Mucosa of rectum (tissue), 2 donors: Measurements from ENCODE around the gene MRPL34.

Experiments
- H3K27ac ChIP-seq, 2 donors: one replicate each; pipeline ENCODE4 v1.7.0; 2013; ENCODE audit warnings: inconsistent platforms in 2 of 2, low read depth in 2 of 2, low read length in 2 of 2
- H3K27me3 ChIP-seq, 2 donors: one replicate each; pipeline ENCODE4 v1.7.0; 2013; ENCODE audit warnings: low read length in 2 of 2; ENCODE audit not compliant: control insufficient read depth in 2 of 2, insufficient read depth in 2 of 2
- H3K36me3 ChIP-seq, 2 donors: one replicate each; pipeline ENCODE4 v1.7.0; 2013; ENCODE audit warnings: low read length in 2 of 2; ENCODE audit not compliant: control insufficient read depth in 2 of 2, insufficient read depth in 2 of 2
- H3K4me1 ChIP-seq, 2 donors: one replicate each; pipeline ENCODE4 v1.7.0; 2013; ENCODE audit warnings: low read length in 2 of 2, mild to moderate bottlenecking in 1 of 2; ENCODE audit not compliant: control insufficient read depth in 2 of 2, insufficient read depth in 2 of 2
- H3K4me3 ChIP-seq, 2 donors: one replicate each; pipeline ENCODE4 v1.7.0; 2013; ENCODE audit warnings: low read length in 2 of 2
- H3K9ac ChIP-seq, 2 donors: one replicate each; pipeline ENCODE4 v1.7.0; 2013; ENCODE audit warnings: low read length in 2 of 2, low read depth in 1 of 2, mild to moderate bottlenecking in 1 of 2
- H3K9me3 ChIP-seq, 2 donors: one replicate each; pipeline ENCODE4 v1.7.0; 2013; ENCODE audit warnings: low read length in 2 of 2; ENCODE audit not compliant: control insufficient read depth in 2 of 2
- donor health status: healthy.
- donor health status: Normal muscosa, but diverticular disease.

MRPL34 gene

DNA sequence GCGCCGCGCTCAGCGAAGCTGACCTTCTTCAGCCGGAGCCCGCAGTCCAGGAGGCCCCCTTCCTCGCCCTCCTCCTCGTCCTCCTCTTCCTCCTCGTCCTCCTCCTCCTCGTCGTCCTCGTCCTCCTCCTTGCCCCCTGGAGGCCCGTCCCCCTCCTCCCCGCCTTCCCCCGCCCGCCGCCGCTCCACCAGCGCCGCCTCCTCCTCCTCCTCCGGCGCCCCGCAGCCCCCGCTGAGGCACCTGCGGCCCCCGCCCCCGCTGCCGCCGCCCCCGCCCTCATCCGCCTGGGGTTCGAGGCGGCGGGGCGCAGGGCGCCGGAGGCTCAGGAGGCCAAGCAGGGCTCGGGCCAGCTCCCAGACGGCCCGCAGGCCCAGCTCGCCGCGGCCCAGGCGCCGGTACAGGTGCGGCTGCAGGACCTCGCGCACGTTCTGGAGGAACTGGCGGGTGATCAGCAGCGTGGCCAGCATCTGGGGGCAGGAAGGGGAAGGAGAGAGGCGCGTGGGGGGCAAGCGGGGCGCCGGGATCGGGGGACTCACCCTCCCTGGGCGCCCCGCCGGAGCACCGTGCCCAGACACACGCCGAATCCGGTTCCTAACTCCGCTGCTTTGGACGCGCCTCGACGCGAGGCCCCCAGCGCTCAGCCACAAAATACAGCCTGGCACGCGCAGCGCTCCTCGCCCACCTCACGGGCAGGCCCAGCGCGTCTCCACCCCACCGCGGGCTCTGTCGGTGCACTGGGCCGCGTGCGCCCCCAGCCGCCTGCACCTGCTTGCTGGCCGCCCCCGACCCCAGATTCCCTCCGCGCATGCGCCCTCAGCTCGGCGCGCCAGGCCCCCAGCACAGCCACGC, 23.1 kb downstream of the MRPL34 start:
- Histone ChIP-seq H3K9ac (peak overlapping the region; percentile 41 to 72), H3K9me3 (no peaks in the 10 kb centered on the region), H3K36me3 (no peaks in the 10 kb centered on the region), H3K4me1 (peaks cover 11 to 13% of the 10 kb centered on the region in 2 donors), H3K27me3 (peaks cover 2 to 15% of the 10 kb centered on the region in 2 donors), H3K27ac (peak overlapping the region; percentile 52 to 62), H3K4me3 (peak overlapping the region; percentile 37 to 59)

DNA sequence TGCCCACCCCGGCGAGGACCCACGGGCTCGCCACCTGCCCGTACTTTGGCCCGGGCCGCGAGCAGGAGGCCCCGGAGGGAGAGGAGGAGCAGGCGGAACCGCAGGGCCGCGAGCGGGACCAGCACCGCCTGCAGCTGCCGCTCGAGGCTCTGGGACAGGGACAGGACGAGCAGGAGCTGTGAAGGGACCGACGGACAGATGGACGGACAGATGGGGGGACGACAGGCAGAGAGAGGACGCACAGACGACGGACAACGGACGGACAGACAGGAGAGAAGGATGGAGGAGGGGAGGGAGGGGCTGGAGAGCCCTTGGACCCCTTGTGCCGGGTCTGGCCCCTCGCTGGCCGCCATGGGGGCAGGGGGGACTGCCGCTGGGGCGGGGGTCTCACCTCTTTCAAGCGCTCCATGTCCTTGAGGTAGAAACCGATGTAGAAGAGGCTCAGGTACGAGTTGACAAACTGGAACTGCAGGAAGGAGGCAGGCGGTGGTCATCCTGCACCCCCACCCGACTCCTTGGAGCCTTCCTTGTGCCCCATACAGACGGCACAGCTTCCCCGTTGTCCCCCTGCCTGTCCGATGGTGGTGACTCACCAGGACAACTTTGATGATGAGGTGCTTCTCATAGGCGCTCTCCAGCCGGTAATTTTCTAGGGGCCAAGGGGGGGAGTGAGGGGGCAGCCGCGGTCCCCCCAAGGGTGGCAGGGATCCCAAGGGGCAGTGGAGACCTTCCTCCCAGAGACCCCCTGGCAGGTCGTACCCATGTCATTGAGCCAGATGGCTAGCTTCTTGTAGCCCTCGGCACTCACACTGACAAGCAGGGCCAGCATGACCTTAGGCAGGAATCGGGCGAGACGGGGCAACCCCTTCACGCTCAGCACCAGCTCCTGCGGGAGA, 23.9 kb downstream of the MRPL34 start:
- H3K4me3 ChIP-seq, result no peak overlapping the region
- peaks cover 15 to 17% of the 10 kb centered on the region in 2 donors for H3K4me1 ChIP-seq
- no peaks in the 10 kb centered on the region for H3K36me3 ChIP-seq
- H3K9me3 ChIP-seq, result no peaks in the 10 kb centered on the region
- H3K27ac ChIP-seq, result no peak overlapping the region
- H3K27me3 ChIP-seq, result peaks cover 2 to 15% of the 10 kb centered on the region in 2 donors
- H3K9ac ChIP-seq, result peak overlapping the region in 1 of 2 donors; percentile 33

DNA sequence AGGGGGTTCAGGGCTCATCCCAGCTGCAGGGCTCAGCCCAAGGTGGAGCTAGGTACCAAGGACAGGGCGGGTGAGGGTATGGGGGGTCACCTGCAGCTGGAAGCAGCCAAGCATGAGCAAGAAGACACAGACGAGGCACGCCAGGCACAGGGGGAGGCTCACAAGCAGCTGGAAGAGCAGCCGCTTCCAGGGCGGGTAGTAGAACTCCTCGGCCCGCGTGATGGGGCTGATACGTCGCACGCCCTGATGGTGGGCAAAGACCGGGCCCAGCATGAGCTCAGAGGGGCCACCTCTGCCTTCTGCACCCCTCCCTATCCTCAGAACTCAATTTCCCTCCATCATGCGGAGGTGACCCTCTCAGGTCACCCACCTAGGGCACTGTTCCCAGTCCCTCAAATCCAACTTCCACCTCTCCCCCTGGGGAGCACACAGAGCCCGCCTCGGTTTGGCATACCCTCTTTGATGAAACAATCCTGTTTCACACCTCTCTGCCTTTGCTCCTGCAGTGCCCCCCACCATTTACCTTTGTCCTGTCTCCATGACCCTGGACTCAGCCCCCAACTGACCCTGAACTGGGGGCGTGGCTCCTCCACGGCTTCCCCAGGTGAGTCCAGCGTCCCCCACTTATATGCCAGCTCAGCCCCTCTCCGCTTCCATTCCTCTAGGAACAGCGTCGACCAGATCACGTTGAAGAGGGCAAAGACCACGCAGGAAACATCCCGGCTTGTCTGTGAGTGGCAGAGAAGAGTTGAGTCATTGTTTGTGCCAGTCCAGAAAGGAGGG, 24.8 kb downstream of the MRPL34 start:
- Histone ChIP-seq H3K27ac (no peak overlapping the region), H3K9ac (no peak overlapping the region), H3K27me3 (peaks cover 2 to 15% of the 10 kb centered on the region in 2 donors), H3K9me3 (no peaks in the 10 kb centered on the region), H3K4me3 (no peak overlapping the region), H3K4me1 (peaks cover 22 to 23% of the 10 kb centered on the region in 2 donors), H3K36me3 (no peaks in the 10 kb centered on the region)

DNA sequence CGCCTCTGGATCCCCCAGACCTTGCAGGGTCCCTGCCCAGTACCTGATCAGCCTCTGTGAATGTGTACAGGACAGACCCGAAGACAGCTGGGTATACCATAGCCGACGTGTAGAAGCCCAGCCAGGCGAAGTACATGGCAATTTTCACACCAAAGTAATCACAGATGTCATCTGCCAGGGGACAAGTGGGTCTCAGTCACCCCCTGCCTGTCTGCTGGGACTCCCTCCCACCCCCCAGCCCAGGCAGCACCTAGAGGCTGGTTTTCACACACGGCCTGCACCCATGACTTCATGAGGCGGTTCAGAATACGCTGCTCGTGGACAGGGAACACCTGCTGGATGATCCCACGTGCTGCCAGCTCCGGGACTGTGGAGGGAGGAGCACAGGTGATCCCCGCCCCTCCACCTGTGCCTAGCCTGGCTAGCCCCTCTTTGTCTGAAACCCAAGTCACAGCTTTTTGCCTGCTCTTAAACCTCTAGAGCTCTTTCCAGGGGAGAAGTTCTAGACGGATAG, 25.4 kb downstream of the MRPL34 start:
- Histone ChIP-seq H3K9ac (no peak overlapping the region), H3K27ac (no peak overlapping the region), H3K9me3 (no peaks in the 10 kb centered on the region), H3K4me1 (peaks cover 25 to 27% of the 10 kb centered on the region in 2 donors), H3K4me3 (no peak overlapping the region), H3K36me3 (no peaks in the 10 kb centered on the region), H3K27me3 (peaks cover 2 to 15% of the 10 kb centered on the region in 2 donors)

- H3K4me1 ChIP-seq, result peaks cover 29 to 32% of the 10 kb centered on the region in 2 donors
- no peak overlapping the region for H3K27ac ChIP-seq
Observed at GRCh38 chr19:17332360-17332676, 26.6 kb downstream of the MRPL34 start.

GRCh38 chr19:17332677-17333581, 27.3 kb downstream of the MRPL34 start:
- H3K9ac ChIP-seq, result no peak overlapping the region
- H3K27me3 ChIP-seq, result peaks cover 2 to 15% of the 10 kb centered on the region in 2 donors
- H3K36me3 ChIP-seq, result no peaks in the 10 kb centered on the region
- H3K9me3 ChIP-seq, result no peaks in the 10 kb centered on the region
- H3K4me1 ChIP-seq, result peaks cover 32 to 37% of the 10 kb centered on the region in 2 donors
- H3K4me3 ChIP-seq, result no peak overlapping the region
- H3K27ac ChIP-seq, result no peak overlapping the region

More at GRCh38 chr19:17332360-17332676, 26.6 kb downstream of the MRPL34 start:
- no peaks in the 10 kb centered on the region for H3K9me3 ChIP-seq
- H3K4me3 ChIP-seq, result no peak overlapping the region
- no peaks in the 10 kb centered on the region for H3K36me3 ChIP-seq
- H3K9ac ChIP-seq, result no peak overlapping the region
- peaks cover 2 to 15% of the 10 kb centered on the region in 2 donors for H3K27me3 ChIP-seq

DNA sequence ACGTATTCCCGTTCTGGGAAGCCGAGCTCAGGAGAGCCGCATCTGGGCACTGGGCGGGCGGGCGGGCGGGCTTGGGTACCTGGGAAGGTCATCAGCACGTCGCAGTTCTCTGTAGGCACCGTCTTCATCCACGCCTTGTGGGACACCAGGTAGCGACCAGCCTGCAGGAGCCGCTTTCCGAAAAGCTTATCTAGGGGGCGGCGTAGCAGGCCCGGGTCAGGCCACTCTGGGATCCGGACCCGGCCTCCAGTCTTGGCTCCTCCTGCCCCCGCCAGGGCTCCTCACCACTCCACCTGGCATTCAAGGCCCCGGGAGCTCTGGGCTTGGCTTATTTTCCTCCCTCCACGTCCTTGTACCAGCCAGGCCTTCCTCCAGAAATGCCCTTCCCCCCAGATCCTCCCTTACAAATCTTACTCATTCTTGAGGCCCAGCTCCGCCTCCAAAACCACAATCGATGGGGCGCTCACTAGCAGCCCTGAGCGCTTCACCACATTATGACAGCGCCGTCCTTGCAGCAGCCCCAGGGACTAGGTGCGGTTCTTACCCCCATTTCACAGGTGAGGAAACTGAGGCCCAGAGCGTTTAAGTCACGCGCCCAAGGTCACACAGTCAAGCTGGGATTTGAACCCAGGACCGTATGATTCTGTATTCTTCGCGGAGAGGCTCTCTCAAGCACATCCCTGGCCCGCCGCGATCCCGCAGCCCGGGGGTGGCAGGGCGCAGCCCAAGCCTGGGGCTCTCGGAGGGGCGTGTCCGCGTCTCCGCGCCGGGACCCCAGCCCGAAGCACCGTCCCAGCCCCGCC, 28.1 kb downstream of the MRPL34 start:
- H3K4me1 ChIP-seq, result peaks cover 34 to 38% of the 10 kb centered on the region in 2 donors
- peak overlapping the region; percentile 65 to 72 for H3K9ac ChIP-seq
- peaks cover 2 to 15% of the 10 kb centered on the region in 2 donors for H3K27me3 ChIP-seq
- H3K27ac ChIP-seq, result peak overlapping the region in 1 of 2 donors; percentile 67
- H3K36me3 ChIP-seq, result no peaks in the 10 kb centered on the region
- peak overlapping the region; percentile 73 for H3K4me3 ChIP-seq
- no peaks in the 10 kb centered on the region for H3K9me3 ChIP-seq

DNA sequence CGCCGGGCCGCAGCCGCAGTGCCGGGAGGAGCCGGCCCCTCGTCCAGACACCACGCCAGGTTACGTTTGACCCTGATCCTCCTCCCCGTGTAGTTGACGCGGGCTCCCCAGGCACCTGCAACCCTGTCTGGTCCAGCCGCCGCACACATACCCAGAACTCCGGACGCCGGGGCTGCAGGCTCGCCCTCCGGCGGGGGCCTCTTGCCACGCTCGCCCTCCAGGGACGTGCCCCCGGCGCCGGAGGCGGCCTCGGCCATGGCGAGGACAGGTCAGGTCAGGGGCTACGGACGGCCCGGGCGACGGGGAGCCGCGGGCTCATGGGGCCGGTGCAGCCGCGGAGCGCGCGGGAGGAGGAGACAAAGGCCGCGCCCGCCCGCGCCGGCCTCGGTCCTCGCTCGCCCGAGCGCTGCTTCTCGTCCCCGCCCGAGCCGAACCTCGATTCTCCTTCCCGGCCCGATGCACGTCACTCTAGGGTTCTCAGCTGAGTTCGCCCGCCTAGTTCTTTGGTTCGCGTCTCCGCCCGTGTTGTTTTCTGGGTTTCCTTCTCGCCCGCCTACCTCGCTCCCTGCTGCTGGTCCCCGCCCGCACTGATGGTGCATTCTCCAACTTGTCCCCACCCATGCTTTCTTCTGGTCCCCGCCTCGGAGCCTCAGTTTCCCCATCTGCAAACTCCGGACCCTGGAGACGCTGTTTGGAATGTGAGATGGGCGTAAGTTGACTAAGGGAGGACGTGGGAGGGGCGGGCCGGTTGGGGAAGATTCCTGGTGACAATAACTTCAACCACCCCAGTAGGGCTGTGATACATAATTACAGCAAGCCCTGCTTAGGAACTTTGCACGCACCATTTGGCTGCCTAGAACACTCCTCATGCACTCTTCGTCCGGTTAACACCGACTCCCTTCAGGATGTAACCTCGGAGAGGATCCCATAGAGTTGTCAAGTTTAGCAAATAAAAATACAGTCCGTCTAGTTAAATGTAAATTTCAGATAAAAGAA, 29.0 kb downstream of the MRPL34 start, which contains the start of gene ANO8:
TSS of gene ANO8 (minus strand) at position 442 of the 996 bp plus-strand sequence. CDS start at position 257, 185 bp downstream.
- H3K27ac ChIP-seq, result peak within 1 kb of the TSS; percentile 30 to 67
- H3K9me3 ChIP-seq, result no peaks in the 10 kb centered on the region
- H3K4me1 ChIP-seq, result peaks cover 28 to 32% of the 10 kb centered on the region in 2 donors
- H3K9ac ChIP-seq, result peak within 1 kb of the TSS; percentile 65 to 72
- peak within 1 kb of the TSS; percentile 73 for H3K4me3 ChIP-seq
- H3K36me3 ChIP-seq, result no peaks in the 10 kb centered on the region
- peaks cover 0 to 8% of the 10 kb centered on the region in 2 donors for H3K27me3 ChIP-seq
